Fibroblast of mammary gland (primary cell): ENCODE data around the gene CMTR1.

Experiments
- DNase-seq: peaks from one replicate; pipeline ENCODE4 v3.0.0-alpha.2; 2010; ENCODE audit warnings: low read depth
- H3K4me3 ChIP-seq: 2 replicates; pipeline ENCODE4 v1.5.1; 2011; ENCODE audit warnings: low read depth, mild to moderate bottlenecking, low read length, moderate library complexity; ENCODE audit not compliant: control insufficient read depth
- TF ChIP-seq, protein P1 (sequence below): conservative IDR thresholded peaks from 2 replicates; pipeline ENCODE4 v1.5.1; 2011; ENCODE audit warnings: low read depth, low read length, inconsistent platforms; ENCODE audit not compliant: control insufficient read depth, insufficient read depth

Gene CMTR1

GRCh38 chr6:37481711-37482605, 48.9 kb downstream of the CMTR1 start:
- no peak overlapping the region for H3K4me3 ChIP-seq
- no peak for DNase-seq
- TF ChIP-seq, protein P1, sequence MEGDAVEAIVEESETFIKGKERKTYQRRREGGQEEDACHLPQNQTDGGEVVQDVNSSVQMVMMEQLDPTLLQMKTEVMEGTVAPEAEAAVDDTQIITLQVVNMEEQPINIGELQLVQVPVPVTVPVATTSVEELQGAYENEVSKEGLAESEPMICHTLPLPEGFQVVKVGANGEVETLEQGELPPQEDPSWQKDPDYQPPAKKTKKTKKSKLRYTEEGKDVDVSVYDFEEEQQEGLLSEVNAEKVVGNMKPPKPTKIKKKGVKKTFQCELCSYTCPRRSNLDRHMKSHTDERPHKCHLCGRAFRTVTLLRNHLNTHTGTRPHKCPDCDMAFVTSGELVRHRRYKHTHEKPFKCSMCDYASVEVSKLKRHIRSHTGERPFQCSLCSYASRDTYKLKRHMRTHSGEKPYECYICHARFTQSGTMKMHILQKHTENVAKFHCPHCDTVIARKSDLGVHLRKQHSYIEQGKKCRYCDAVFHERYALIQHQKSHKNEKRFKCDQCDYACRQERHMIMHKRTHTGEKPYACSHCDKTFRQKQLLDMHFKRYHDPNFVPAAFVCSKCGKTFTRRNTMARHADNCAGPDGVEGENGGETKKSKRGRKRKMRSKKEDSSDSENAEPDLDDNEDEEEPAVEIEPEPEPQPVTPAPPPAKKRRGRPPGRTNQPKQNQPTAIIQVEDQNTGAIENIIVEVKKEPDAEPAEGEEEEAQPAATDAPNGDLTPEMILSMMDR = no peak

- DNase-seq = no peak
- TF ChIP-seq, protein P1 = no peak
- H3K4me3 ChIP-seq = no peak overlapping the region
These were observed 49.7 kb downstream of the CMTR1 start for GRCh38 chr6:37482606-37483251.

- no peak for DNase-seq
These were observed 50.4 kb downstream of the CMTR1 start for GRCh38 chr6:37483252-37483901.

GRCh38 chr6:37483917-37484785, 51.1 kb downstream of the CMTR1 start:
- peak; percentile 38 for DNase-seq
- TF ChIP-seq, protein P1 = peak; percentile 65
- no peak overlapping the region for H3K4me3 ChIP-seq

More at GRCh38 chr6:37483252-37483901, 50.4 kb downstream of the CMTR1 start:
- TF ChIP-seq, protein P1 = no peak
- no peak overlapping the region for H3K4me3 ChIP-seq

- no peak for DNase-seq
- H3K4me3 ChIP-seq = no peak overlapping the region
- TF ChIP-seq, protein P1 = no peak
These were observed 51.8 kb downstream of the CMTR1 start for GRCh38 chr6:37484786-37485170.

GRCh38 chr6:37485291-37485702, 52.3 kb downstream of the CMTR1 start:
- DNase-seq = no peak
- H3K4me3 ChIP-seq = no peak overlapping the region
- TF ChIP-seq, protein P1 = peak; percentile 12
